NCI-H345 (cell line): ENCODE measurements around the gene SPATA16.
"Not testable (repeated sequence)": the region's sequence is repeated elsewhere in the genome, so short reads cannot be mapped to it uniquely, and the experiment has no call there.

ENCODE experiments used
- DNase-seq: peaks from one replicate; lab custom pipeline; 2025; lab: John Stamatoyannopoulos, UW

SPATA16 gene

DNA sequence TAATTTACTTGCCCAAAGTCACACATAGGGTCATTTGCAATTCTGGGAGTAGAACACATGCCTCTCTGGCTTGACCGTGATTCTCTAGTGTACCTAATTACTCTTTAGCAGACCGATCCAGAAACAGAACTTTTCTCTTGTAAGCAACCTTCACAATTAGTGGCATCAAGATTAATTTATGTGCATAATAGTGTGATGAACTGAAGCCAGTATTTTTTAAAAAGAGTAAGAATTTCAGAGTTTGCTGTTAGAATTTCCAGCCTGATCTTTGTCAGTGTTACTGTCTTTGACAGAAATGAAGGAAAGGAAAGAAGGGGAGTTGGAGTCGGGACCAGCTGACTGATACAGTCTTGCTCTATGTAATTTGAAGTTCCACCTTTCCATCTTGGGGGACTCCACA is 137.1 kb downstream of the SPATA16 start:
- DNase-seq, result no peak

DNA sequence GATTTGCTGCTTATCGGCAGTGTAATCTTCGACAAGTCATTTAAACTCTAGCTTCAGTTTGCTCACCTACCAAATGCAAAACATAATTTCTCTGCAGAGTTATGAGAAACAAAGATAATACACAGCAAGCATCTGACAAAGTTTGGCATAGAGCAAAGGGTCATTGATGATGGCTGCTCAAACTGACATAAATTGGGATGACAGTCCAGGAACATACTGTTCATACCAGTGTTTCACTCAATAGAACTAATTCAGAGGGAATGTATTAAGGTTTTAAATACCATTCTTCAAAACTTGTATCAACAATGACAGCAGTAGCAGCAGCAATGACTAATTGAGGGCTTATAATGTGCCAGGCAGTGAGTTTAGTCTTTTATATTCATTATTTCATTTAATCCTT is 137.6 kb downstream of the SPATA16 start:
- no peak for DNase-seq

DNA sequence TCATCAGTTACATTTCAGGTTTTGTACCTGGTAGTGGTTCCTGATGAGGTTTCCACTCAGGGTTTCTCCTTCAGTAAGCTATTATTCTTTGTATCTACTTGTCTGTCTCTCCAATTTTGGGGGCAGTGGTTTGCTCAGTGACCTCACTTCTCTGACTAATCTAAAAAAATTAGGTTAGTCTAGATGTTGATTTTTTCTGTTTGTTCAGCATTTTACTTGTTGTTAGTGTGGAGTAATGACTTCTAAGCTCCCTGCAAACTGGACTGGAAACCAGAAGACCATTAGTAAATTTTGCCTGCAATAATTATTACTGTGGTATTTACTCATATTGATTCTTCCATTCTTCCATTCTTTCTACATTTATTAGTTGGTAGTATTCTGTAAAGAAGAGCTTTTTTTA is 139.4 kb downstream of the SPATA16 start:
- DNase-seq, result no peak

DNA sequence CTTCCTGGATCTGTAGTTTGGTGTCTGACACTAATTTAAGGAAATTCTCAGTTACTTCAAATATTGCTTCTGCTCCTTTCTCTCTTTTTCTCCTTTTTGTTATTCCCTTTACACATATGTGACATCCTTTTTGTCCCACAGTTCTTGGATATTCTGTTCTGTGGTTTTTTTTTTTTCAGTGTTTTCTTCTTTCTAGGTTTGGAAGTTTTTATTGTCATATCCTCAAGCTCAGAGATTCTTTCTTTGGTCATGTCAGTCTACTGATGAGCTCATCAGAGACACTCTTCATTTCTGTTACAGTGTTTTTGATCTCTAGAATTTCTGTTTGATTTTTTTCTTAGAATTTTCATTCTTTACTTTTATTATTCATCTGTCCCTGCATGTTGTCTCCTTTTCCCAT is 140.5 kb downstream of the SPATA16 start:
- no peak for DNase-seq

DNA sequence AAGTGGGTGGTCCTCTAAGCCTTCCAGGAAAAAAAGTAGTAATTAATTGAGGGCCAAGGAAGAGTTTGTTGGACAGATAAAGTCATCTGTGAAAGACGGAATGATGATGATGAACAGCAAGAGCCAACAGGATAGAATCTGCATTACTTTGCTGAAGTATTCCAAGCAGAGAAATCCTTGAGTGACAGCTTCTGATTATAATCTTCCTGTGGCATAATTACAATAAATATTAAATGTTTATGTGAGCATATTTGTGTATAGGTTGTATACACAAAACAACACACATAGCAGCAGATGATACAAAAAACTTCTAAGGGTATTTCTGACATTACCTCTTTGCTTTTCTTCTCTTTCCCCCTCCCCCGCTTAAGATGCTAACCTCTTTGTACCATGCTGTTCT is 147.6 kb downstream of the SPATA16 start:
- DNase-seq, result no peak

DNA sequence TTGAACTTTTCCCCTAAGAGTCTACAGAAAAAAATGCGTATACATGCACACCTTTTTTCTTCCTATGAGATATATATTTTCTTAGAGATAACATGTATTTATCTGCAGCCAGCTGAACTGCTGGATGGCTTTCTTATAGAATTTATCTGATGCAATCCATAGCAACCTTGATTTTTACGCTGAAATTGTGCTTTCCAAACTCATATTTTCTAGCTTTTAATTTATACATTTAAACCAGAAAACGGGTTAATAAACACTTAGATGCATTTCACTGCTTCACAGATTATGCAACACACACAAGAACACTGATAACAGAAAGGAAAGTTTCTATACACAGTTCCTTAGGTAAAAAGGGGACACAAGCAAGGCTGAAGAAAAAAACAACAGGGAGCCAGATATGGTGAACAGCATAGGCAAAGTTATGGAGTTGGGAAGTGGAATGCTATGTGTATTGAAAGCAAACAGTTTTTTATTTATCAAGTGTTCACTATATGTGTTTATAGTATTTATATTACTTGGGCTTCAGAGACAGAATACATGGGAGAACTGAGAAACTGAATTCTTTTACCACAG is 149.5 kb downstream of the SPATA16 start:
- no peak for DNase-seq

DNA sequence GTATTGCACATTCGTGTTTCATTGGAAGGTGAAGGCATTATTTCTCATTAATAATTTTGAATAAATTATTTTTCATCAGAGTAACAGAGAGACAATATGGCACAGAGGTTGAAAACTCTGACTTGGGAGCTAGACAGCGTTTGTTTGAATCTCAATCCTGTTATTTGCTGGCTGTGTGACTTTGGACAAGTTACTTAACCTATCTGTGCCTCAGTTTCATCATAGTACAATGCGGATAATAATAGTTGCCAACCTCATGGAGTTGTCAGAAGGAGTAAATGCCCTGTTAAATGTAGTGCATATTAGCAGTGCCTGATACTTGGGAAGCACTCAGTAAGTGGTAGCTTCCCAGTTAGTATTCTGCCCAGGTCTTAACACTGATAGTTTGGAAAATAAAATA is 151.7 kb downstream of the SPATA16 start:
- no peak for DNase-seq

DNA sequence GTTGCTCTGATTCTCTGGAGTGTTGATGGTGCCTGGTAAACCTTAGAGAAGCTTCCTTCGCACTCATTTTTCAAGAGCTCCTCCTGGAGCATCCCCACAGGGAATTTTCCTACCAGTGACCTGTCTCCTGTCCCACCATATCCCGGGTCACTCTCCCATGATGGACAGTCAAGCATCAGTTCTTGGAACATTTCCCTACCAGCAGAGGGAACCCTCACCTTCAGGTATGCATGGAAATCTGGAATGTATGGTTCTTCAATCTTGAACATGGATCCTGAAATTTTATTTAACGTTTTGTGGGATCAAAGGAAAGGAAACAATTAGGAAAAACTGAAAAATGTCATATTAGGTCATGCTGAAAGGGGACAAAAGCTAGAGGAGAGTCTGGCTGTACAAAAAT is 153.8 kb downstream of the SPATA16 start:
- no peak for DNase-seq

DNA sequence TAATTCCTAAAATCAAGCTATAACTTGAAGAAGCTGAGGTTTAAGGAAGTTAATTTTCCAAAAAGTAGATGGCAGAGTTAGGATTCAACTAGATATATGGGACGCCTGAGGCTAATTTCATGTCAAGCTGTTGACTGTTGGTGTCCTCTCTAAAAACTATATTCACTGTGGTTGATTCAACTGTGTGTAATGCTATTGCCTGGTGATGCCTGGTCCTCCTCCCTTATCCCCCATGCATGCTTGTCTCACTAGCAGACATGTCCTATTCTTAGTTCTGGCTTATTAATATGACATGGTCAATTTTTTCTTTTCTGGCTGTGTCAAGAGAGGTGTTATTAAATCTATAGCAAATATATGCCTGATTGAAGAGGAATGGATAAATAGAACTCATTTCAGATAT is 156.1 kb downstream of the SPATA16 start:
- no peak for DNase-seq

DNA sequence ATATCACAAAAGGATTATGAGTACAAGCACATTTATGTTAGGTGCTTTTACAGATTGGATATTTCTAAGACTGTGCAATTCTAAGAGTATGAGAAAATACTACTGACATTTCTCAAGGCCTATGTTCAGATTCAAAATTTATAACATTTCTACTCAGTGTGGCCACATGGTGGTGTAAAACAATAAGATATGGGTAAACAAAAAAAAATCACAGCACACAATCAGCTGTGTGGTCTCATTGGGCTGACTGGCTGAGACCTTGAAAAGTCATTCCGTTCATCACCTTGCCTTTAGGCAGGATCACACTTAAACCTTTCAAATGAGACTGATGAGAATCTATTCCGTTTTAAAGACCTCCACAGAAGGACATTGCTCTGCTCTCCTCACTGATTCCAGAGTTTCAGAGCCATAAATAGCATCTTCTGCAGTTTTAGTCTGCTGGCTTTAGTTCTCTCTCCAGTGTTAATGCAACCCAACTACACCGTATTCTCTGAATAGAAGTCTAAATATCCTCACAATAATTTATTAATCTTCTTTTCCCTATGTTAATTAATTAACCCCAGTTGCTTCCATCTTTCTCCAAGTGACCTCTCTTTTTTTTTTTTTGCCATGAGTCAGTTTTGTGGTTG is 158.2 kb downstream of the SPATA16 start:
- DNase-seq, result no peak

DNA sequence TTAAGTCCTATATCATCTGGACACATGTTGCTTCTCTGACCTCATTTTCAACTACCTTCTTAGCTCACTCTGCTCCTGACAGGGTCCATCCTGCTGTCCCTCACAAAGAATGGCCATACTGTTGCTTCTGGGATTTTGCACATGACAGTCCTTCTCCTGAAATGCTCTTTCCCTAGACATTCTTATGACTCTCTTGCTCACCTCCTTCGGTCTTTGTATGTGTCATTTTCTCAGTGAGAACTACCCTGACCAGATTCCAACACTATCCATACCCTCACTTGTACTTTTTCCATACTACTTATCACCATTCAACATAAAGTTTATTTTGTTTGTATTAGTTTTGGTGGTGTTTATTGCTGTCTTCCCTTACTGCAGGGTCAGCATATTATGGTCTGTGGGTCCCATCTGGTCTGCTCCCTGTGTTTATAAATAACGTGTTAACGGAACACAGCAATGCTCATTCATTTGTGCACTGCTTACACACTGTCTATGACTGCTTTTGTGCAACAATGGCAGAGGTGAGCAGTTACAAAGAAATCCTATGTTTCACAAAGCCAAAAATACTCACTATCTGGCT is 159.5 kb downstream of the SPATA16 start:
- DNase-seq, result no peak

DNA sequence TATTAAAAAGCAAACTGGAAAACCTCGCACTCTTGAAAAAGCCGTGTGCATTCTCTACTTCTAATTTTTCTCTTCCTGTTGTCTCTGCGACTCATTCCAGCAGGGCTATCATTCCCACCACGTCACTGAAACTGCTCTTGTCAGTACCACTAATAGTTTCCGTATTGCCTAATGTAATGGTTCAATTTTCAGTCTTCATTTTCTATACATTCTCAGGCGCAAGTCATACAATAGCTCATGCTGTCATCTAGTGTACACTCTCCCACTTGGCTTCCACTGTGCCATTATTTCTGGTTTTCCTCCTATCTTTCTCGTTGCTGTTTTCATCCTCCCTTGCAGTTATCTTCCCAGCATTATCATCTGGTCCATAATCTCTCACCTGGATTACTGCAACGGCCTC is 160.2 kb downstream of the SPATA16 start:
- DNase-seq, result no peak

DNA sequence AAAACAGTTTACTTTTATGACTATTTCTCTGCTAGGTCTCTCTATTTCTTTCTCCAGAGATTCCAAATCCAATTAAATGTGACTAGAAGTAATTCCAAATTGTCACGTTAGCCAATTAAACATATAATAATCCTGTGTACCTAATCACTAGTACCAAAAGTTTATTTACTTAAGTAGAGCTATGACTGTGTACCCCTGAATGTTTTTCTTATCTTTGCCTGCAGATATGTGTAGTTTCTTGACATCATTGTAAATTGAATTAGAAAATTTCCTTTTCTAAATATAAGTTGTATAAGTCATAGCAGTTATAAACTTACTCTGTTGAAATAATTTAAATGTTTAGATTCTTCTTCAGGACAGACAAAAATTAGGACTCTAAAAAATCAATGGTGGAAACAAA is 163.3 kb downstream of the SPATA16 start:
- no peak for DNase-seq

DNA sequence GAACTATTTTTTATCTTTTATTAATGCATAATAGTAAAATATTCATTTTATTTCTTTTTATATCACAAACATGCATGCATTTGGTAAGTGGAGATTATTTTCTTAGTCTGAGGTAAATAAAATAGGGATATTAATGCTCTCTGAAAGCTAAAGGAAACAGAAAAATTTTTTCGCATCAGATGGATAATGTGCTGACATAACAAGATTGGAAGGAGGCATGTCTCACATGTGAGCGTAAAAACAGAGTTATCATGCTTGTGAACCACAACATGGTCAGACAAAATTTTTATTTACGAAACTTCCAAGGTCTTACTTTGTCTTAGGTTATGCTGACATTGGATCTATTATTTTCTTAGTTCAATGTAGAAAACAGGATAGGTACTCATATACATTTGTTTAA is 166.1 kb downstream of the SPATA16 start:
- DNase-seq, result no peak

DNA sequence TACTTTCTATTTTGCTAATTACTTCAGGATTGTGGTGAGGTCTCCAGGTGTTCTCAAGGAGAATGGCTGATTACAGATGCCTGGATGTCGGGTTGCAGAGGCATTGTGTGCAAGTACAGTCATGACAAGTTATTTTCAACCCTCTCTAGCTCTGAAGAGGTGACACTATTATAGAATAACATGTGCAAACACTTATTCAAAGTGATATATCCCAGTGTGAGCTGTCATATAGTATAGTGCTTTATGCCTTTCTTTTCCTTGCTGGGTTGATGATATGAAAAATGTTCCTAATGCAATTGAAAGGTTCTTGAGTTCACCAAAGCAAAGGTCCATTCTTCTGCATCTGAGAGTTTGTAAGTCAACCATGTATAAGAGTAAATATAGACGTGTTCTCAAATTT is 167.2 kb downstream of the SPATA16 start:
- no peak for DNase-seq

DNA sequence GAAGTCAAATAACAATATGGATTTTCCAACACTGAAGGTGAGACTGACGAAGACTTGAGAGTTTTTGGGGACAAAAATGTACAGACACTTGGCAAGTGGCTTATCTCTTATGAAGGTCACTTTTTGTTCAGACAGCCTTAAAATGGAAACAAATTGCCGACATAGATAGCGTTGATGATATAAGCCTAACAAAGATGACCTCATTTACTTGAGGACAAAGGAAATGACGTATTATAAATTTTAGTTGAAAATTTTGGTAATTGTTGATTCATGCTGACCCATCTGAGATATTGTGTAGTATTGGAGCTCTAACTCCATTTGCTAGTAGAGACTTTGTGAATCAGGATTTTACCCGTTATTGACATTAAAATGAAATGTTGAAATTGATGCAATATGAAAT is 168.3 kb downstream of the SPATA16 start:
- no peak for DNase-seq

DNA sequence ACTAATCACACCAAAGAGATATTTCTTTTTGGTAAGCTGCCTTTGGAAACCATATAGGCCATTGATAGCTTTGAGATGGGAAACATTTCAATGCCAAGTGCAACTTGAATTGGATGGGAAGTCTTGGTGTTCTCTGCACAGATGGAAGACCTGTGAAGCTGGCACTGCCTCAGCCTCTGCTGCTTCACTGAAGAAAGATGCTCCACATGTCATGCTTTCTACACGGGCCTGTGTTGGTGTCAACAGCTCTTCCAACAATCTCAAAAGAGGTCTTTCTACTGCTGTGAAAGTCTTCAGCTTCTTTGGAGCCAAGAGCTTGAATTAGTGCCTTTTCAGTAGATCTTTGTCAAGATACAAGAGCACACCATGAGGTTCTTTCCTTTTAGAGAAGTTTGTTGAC is 169.0 kb downstream of the SPATA16 start:
- no peak for DNase-seq

DNA sequence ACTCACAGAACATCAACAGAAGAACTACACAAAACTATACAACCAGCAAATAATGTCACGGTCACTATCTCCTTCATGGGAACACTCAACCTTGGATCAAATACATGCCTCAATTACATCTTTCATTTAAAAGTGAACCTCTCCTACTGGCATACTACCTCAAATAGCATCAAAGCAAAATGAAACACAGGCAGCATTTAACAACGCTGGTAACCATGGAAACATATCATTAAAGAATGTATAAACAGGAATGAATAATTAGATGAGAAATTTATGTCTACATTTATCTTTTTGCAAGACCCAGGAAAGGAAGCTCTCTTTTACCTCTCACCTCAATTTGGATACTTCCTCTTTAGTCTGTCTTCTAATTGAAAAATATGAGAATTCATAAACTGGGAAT is 172.4 kb downstream of the SPATA16 start:
- no peak for DNase-seq

DNA sequence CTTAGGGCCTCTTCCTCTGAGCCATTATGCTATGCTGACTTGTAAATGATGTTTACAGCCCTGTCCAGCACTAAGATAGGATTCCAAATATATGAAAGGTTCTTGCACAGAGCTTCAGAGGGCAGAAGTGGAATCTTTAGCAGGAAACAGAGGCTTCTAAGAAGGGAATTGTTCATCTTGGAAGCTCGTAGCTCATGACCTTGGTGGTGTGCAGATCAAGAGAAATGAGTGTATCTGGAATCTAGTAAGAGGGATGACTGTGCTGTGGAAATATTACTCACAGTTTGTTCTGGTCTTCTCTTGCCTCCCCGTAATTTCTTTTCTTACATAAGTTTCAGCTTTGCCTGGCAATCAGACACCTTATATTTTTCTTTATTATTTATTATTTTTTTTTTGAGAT is 175.8 kb downstream of the SPATA16 start:
- no peak for DNase-seq

DNA sequence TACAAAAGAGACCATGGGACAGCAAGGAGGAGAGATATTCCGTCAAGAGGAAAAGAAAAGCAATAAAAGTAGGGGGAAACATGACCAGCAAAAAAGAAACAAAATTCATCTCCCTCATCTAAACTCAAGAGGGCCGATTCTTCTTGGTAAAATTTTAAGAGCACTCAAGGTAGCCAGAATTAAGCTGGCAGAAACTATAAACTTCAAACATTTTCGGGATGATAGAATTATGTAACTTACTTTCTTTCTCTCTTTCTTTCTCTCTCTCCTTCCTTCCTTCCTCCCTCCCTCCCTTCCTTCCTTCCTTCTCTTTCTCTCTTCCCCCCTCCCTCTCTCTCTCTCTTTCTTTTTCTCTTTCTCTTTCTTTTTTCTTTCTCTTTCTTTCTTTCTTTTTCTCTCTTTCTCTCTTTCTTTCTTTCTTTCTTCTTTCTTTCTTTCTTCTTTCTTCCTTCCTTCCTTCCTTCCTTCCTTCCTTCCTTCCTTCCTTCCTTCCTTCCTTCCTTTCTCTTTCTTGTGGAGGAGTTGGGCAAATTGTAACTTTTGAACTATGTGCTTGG is 180.3 kb downstream of the SPATA16 start:
- DNase-seq, result not testable (repeated sequence)

DNA sequence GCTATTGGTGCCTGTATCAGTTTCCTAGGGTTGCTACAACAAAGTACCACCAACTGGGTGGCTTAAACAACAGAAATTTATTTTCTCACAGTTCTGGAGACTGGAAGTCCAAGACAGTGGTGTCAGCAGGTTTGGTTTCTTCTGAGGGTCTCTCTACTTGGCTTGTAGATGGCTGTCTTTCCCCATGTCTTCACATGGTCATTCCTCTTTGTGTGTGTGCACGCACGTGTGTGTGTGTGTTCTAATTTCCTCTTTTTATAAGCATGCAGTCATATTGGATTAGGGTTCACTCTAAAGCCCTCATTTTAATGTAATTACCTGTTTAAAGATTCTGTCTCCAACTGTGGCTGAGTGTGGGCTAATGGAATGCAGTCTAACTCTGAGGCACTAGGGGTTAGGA is 182.5 kb downstream of the SPATA16 start:
- DNase-seq, result no peak

DNA sequence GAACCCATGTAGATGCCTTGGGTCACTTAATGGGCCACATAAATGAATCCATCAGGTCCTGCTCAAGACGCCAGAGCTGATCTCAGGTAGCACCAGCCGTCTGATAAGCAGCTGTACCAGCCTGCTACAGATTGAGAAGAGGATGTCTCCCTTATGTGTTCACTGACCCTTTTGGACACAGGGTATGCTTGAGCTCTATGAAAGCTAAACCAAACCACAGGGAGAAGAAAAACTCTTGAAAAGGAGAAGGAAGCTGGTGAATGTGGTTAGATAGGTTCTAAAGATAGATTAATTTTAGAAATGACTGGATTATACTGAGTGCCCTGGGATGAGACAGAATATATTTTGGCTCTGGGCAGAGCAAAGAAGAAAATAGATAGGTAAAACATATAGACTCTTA is 187.5 kb downstream of the SPATA16 start:
- no peak for DNase-seq

DNA sequence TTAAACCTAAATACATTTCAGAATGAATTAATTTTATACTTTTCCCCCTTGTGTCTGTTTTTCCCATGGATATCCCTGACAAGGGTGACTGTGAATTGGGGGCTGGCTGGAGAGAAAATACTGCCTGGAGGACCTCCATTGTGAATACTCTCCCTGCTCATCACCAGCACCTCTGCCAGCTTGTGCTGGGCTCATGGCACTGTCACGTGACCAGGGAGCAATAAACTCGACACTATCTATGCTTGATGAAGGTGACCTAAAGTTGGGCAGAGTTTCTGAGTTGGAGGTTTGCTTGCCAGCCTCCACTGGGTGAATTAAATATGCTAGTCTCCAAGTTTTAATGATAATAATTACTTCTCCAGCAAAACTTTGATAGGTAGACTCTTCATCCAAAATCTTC is 189.5 kb downstream of the SPATA16 start:
- DNase-seq, result no peak

DNA sequence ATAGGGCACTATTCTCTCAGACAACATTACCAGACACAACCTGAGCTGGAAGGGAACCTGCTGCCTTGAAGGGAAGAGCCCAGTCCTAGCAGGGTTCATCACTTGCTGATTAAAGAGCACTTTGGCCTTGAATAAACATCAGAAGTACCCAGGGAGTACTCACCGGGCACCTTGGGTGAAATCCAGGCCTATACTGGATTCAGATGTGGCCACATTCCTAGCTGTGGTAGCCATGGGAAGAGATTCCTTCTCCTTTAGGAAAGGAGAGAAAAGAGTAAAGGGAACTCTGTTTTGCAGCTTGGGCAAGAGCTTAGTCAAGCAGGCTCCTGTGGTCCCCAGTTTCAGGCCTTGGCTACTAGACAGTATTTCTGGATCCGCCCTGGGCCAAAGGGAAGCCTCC is 195.0 kb downstream of the SPATA16 start:
- DNase-seq, result no peak
